Erythroblast (primary cell): ENCODE results near the gene PRCC.

Source experiments
- GATA1 ChIP-seq: IDR thresholded peaks from 2 replicates; pipeline ENCODE4 v1.6.1; 2011; ENCODE audit warnings: low read depth, mild to moderate bottlenecking, control low read depth, low read length, moderate library complexity
- POLR2A ChIP-seq: IDR thresholded peaks from 2 replicates; pipeline ENCODE4 v1.6.1; 2011; ENCODE audit warnings: mild to moderate bottlenecking, low read length

DNA sequence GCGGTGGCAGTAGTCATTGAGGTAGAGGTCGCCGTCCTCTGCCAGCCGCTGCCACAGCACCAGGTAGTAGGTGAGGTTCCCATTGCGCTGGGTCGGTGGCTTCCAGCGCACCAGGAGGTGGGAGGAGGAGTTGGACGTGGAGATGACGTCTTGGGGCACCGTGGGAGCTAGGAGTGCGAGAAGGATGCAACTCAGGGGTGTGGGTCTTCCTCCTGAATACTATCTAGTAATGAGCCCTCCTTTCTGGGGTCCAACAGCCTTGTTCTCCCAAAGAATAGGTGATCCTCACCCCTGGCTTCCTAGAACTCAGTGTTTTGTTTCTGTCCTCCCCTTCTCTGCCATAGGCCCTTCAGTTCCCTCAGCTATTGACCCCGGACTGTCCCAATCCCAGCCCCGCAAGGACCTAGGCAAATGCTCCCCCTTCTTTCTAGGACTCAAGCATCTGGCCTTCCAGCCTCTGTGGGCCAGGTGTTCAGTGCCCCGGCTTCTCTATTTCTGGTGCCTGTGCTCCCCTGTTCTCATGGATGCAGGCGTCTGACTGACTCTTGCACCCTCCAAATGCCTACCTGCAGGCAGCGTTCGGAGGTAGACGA is 78.7 kb downstream of the PRCC start:
- TF ChIP-seq POLR2A (no peak), GATA1 (no peak)
